ENCODE measurements around the gene ADAM17. TPM values are rescaled to one million over a fixed set of nuclear protein-coding genes. Genes with fewer than 3 reads are reported as not detected.

ADAM17 gene
- total RNA-seq, 3 donors from 2014 or later: 32.2 to 65.9 (median 48.8) TPM

GRCh38 chr2:9473308-9473984 is 82.2 kb downstream of the ADAM17 start:
- Histone ChIP-seq H3K36me3 (no peaks in the 10 kb centered on the region), H3K27ac (peak overlapping the region; percentile 83 to 86), H3K4me3 (peak overlapping the region; percentile 70 to 90 (median 82)), H3K4me1 (peaks cover 0 to 3% of the 10 kb centered on the region in 2 donors), H3K27me3 (no peaks in the 10 kb centered on the region), H3K9me3 (no peaks in the 10 kb centered on the region)
- DNase-seq (ENCODE audit: low spot score in 2 of 2): no peak
- peak; percentile 38 to 45 (median 42) for TF ChIP-seq CTCF (IDR thresholded peaks at IDR 0.05)
- TF ChIP-seq POLR2AphosphoS5 (IDR thresholded peaks at IDR 0.05): no peak
- intact Hi-C loops (cut with DNase I; ENCODE audit: low total_unique reads): no loop called here

- intact Hi-C loops (cut with DNase I; ENCODE audit: low total_unique reads): no loop called here
- no peaks in the 10 kb centered on the region for H3K27me3 ChIP-seq
- H3K27ac ChIP-seq: no peak overlapping the region
- TF ChIP-seq POLR2A (IDR thresholded peaks at IDR 0.05) (no peak), CTCF (IDR thresholded peaks at IDR 0.05) (no peak), POLR2AphosphoS5 (IDR thresholded peaks at IDR 0.05) (no peak)
- no peak overlapping the region for H3K4me3 ChIP-seq
- H3K36me3 ChIP-seq: no peaks in the 10 kb centered on the region
- peaks cover 0 to 3% of the 10 kb centered on the region in 2 donors for H3K4me1 ChIP-seq
- no peak for DNase-seq (ENCODE audit: low spot score in 2 of 2)
- H3K9me3 ChIP-seq: no peaks in the 10 kb centered on the region
These were observed 83.1 kb downstream of the ADAM17 start for GRCh38 chr2:9472511-9472910.

GRCh38 chr2:9471206-9471605 is 84.4 kb downstream of the ADAM17 start:
- Histone ChIP-seq H3K4me1 (peaks cover 0 to 3% of the 10 kb centered on the region in 2 donors), H3K4me3 (no peak overlapping the region), H3K36me3 (no peaks in the 10 kb centered on the region), H3K27me3 (no peaks in the 10 kb centered on the region), H3K27ac (no peak overlapping the region), H3K9me3 (no peaks in the 10 kb centered on the region)
- no peak for TF ChIP-seq POLR2A (IDR thresholded peaks at IDR 0.05)
- intact Hi-C loops (cut with DNase I; ENCODE audit: low total_unique reads): no loop called here
- no peak for DNase-seq (ENCODE audit: low spot score in 2 of 2)

GRCh38 chr2:9467687-9468086 is 87.9 kb downstream of the ADAM17 start:
- intact Hi-C loops (cut with DNase I; ENCODE audit: low total_unique reads): no loop called here
- Histone ChIP-seq H3K4me3 (no peak overlapping the region), H3K36me3 (no peaks in the 10 kb centered on the region), H3K27me3 (no peaks in the 10 kb centered on the region), H3K9me3 (no peaks in the 10 kb centered on the region), H3K4me1 (no peaks in the 10 kb centered on the region), H3K27ac (no peak overlapping the region)
- TF ChIP-seq POLR2AphosphoS5 (IDR thresholded peaks at IDR 0.05): no peak
- TF ChIP-seq POLR2A (IDR thresholded peaks at IDR 0.05): no peak
- TF ChIP-seq CTCF (IDR thresholded peaks at IDR 0.05): no peak
- no peak for DNase-seq (ENCODE audit: low spot score in 2 of 2)

GRCh38 chr2:9466147-9466683 is 89.4 kb downstream of the ADAM17 start:
- TF ChIP-seq POLR2AphosphoS5 (IDR thresholded peaks at IDR 0.05) (no peak), POLR2A (IDR thresholded peaks at IDR 0.05) (no peak), CTCF (IDR thresholded peaks at IDR 0.05) (no peak)
- DNase-seq (ENCODE audit: low spot score in 2 of 2): no peak
- intact Hi-C loops (cut with DNase I; ENCODE audit: low total_unique reads): no loop called here

More at GRCh38 chr2:9466147-9466683, 89.4 kb downstream of the ADAM17 start:
- Histone ChIP-seq H3K27me3 (no peaks in the 10 kb centered on the region), H3K4me3 (no peak overlapping the region), H3K36me3 (no peaks in the 10 kb centered on the region), H3K27ac (no peak overlapping the region), H3K4me1 (no peaks in the 10 kb centered on the region), H3K9me3 (no peaks in the 10 kb centered on the region)

Data from breast epithelium (tissue), 4 donors.